Measurements from ENCODE around the gene RBM17. TPM values are rescaled to one million over a fixed set of nuclear protein-coding genes. Genes with fewer than 3 reads are reported as not detected.

Gene RBM17
- total and polyA plus RNA-seq, 2 of the 13 experiments (the other 11 are each of a cell fraction or from before 2014, with no cell fraction given): 30.7 to 77.5 TPM

DNA sequence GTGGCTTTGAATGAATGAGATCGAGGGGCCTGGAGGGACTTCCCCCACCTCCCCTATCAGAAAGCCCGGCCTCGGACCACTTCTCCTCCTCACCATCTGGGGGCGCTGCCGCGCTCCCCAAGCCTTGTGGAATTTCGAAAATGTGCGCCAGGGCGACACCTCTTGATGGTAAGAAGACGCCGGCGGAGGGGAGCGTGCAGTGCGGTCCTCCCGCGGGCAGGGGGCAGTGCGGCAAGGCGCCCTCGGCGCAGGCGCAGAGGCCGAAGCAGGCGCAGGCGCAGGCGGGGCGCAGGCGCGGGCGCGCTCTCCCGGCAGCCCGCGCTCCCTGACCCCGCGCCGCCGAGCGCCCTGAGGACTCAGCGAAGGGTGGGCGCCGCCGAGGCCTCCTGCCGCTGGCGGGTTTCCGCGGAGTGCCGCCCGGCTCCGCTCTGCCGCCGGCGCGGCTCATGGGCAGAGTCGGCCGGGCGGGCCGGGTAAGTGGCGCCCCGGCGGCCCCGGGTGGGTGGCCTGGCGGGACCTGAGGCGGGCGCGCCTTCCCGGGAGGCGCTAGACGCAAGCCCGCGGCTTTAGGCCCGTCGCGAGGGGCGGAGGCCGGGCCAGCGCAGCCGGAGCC lies at the start of gene RBM17 (continued):
- peak; percentile 52; the same call in 1 of the 2 replicates for TF ChIP-seq ZNF143 (CRISPR knock-in tag; IDR thresholded peaks at IDR 0.05)
- TF ChIP-seq ZNF598 (CRISPR knock-in tag; IDR thresholded peaks at IDR 0.05; ENCODE audit: borderline replicate concordance): no peak
- TF ChIP-seq ZNF7 (CRISPR knock-in tag; IDR thresholded peaks at IDR 0.05): no peak
- peak; percentile 74; the same call in 1 of the 2 replicates for TF ChIP-seq ZNF614 (CRISPR knock-in tag; IDR thresholded peaks at IDR 0.05; ENCODE audit: borderline replicate concordance)
- no peak for TF ChIP-seq ZNF264 (CRISPR knock-in tag; IDR thresholded peaks at IDR 0.05)
- TF ChIP-seq, protein P1, sequence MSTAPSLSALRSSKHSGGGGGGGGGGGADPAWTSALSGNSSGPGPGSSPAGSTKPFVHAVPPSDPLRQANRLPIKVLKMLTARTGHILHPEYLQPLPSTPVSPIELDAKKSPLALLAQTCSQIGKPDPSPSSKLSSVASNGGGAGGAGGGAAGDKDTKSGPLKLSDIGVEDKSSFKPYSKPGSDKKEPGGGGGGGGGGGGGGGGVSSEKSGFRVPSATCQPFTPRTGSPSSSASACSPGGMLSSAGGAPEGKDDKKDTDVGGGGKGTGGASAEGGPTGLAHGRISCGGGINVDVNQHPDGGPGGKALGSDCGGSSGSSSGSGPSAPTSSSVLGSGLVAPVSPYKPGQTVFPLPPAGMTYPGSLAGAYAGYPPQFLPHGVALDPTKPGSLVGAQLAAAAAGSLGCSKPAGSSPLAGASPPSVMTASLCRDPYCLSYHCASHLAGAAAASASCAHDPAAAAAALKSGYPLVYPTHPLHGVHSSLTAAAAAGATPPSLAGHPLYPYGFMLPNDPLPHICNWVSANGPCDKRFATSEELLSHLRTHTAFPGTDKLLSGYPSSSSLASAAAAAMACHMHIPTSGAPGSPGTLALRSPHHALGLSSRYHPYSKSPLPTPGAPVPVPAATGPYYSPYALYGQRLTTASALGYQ (CRISPR knock-in tag; IDR thresholded peaks at IDR 0.05): 0 out of 2 replicates have a peak, but pooled peaks have one; percentile 61
- TF ChIP-seq SRY (CRISPR knock-in tag; IDR thresholded peaks at IDR 0.05): peak; percentile 73; the same call in 1 of the 2 replicates
- TF ChIP-seq YEATS4 (CRISPR knock-in tag; IDR thresholded peaks at IDR 0.05; ENCODE audit: borderline replicate concordance): peak; percentile 73; the same call in 1 of the 2 replicates
- no peak for TF ChIP-seq KMT2A (CRISPR knock-in tag; IDR thresholded peaks at IDR 0.05)
- TF ChIP-seq HOXA7 (CRISPR knock-in tag; IDR thresholded peaks at IDR 0.05): no peak
- peak; percentile 69 for TF ChIP-seq YY1 (IDR thresholded peaks at IDR 0.05; ENCODE audit: insufficient read depth, insufficient replicate concordance, low read depth, low read length)
- TF ChIP-seq, protein P2, sequence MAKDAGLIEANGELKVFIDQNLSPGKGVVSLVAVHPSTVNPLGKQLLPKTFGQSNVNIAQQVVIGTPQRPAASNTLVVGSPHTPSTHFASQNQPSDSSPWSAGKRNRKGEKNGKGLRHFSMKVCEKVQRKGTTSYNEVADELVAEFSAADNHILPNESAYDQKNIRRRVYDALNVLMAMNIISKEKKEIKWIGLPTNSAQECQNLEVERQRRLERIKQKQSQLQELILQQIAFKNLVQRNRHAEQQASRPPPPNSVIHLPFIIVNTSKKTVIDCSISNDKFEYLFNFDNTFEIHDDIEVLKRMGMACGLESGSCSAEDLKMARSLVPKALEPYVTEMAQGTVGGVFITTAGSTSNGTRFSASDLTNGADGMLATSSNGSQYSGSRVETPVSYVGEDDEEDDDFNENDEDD (CRISPR knock-in tag; IDR thresholded peaks at IDR 0.05; ENCODE audit: borderline replicate concordance): peak; percentile 67; the same call in 1 of the 2 replicates
- peak; percentile 61; the same call in 1 of the 2 replicates for TF ChIP-seq ZNF766 (CRISPR knock-in tag; IDR thresholded peaks at IDR 0.05; ENCODE audit: borderline replicate concordance)
- TF ChIP-seq THYN1 (CRISPR knock-in tag; IDR thresholded peaks at IDR 0.05; ENCODE audit: borderline replicate concordance, low read depth): no peak
- TF ChIP-seq ATRX (CRISPR knock-in tag; IDR thresholded peaks at IDR 0.05; ENCODE audit: borderline replicate concordance): no peak
- TF ChIP-seq, protein P3, sequence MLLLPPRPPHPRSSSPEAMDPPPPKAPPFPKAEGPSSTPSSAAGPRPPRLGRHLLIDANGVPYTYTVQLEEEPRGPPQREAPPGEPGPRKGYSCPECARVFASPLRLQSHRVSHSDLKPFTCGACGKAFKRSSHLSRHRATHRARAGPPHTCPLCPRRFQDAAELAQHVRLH (CRISPR knock-in tag; IDR thresholded peaks at IDR 0.05; ENCODE audit: borderline replicate concordance, low read depth): peak; percentile 87; the same call in 1 of the 2 replicates
- TF ChIP-seq, protein P4, sequence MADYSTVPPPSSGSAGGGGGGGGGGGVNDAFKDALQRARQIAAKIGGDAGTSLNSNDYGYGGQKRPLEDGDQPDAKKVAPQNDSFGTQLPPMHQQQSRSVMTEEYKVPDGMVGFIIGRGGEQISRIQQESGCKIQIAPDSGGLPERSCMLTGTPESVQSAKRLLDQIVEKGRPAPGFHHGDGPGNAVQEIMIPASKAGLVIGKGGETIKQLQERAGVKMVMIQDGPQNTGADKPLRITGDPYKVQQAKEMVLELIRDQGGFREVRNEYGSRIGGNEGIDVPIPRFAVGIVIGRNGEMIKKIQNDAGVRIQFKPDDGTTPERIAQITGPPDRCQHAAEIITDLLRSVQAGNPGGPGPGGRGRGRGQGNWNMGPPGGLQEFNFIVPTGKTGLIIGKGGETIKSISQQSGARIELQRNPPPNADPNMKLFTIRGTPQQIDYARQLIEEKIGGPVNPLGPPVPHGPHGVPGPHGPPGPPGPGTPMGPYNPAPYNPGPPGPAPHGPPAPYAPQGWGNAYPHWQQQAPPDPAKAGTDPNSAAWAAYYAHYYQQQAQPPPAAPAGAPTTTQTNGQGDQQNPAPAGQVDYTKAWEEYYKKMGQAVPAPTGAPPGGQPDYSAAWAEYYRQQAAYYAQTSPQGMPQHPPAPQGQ (CRISPR knock-in tag; IDR thresholded peaks at IDR 0.05; ENCODE audit: borderline replicate concordance): no peak
- TF ChIP-seq, protein P5, sequence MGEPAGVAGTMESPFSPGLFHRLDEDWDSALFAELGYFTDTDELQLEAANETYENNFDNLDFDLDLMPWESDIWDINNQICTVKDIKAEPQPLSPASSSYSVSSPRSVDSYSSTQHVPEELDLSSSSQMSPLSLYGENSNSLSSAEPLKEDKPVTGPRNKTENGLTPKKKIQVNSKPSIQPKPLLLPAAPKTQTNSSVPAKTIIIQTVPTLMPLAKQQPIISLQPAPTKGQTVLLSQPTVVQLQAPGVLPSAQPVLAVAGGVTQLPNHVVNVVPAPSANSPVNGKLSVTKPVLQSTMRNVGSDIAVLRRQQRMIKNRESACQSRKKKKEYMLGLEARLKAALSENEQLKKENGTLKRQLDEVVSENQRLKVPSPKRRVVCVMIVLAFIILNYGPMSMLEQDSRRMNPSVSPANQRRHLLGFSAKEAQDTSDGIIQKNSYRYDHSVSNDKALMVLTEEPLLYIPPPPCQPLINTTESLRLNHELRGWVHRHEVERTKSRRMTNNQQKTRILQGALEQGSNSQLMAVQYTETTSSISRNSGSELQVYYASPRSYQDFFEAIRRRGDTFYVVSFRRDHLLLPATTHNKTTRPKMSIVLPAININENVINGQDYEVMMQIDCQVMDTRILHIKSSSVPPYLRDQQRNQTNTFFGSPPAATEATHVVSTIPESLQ (CRISPR knock-in tag; conservative IDR thresholded peaks at IDR 0.05): peak; percentile 74; the same call in 1 of the 2 replicates
- TF ChIP-seq SNAPC2 (CRISPR knock-in tag; IDR thresholded peaks at IDR 0.05): 0 out of 2 replicates have a peak, but pooled peaks have one; percentile 29
- no peak for TF ChIP-seq GTF3A (CRISPR knock-in tag; conservative IDR thresholded peaks at IDR 0.05)
- peak; percentile 78; the same call in 1 of the 2 replicates for TF ChIP-seq ZNF563 (CRISPR knock-in tag; IDR thresholded peaks at IDR 0.05)
- no peak for TF ChIP-seq RBM22 (optimal IDR thresholded peaks at IDR 0.05; ENCODE audit: low read length)
- TF ChIP-seq MED1 (CRISPR knock-in tag; IDR thresholded peaks at IDR 0.05): peak; percentile 77

Data from HepG2 (cell line).